Measurements from ENCODE around the gene BICD1.

GRCh38 chr12:32407795-32408194 lies 301.1 kb downstream of the BICD1 start:
- TF ChIP-seq REST (IDR thresholded peaks at IDR 0.05; ENCODE audit: low read depth) (no peak), EP300 (IDR thresholded peaks at IDR 0.05; ENCODE audit: borderline replicate concordance) (no peak), TAF1 (IDR thresholded peaks at IDR 0.05; ENCODE audit: low read depth) (no peak), EGR1 (IDR thresholded peaks at IDR 0.05) (no peak), FOXM1 (IDR thresholded peaks at IDR 0.05; ENCODE audit: borderline replicate concordance, low read depth) (no peak)
